ENCODE data around the gene ADAP1. TPM values are rescaled to one million over a fixed set of nuclear protein-coding genes. Genes with fewer than 3 reads are reported as not detected.
A peak's percentile ranks its signal among the peaks of the same experiment; 100 is the strongest.
"Not testable (repeated sequence)": the region's sequence is repeated elsewhere in the genome, so short reads cannot be mapped to it uniquely, and the experiment has no call there.

ADAP1 gene
- polyA plus RNA-seq, 2 donors = 5.8 to 25.7 TPM

GRCh38 chr7:911791-912480 is 42.5 kb downstream of the ADAP1 start:
- no peaks in the 10 kb centered on the region for H3K9me3 ChIP-seq (ENCODE audit: control insufficient read depth in 2 of 2, insufficient read depth in 1 of 2, low read depth in 1 of 2, low read length in 1 of 2)
- no peaks in the 10 kb centered on the region for H3K27me3 ChIP-seq (ENCODE audit: control insufficient read depth in 1 of 2, insufficient read depth in 2 of 2, low read length in 2 of 2)
- WGBS, 2 donors = 89 to 91% methylated on average over 35 to 41 of the region's 41 CpGs
- no peak overlapping the region for H3K27ac ChIP-seq (ENCODE audit: low read depth in 2 of 2, low read length in 1 of 2)
- peaks cover 4 to 21% of the 10 kb centered on the region in 2 donors for H3K4me1 ChIP-seq (ENCODE audit: control insufficient read depth in 2 of 2, insufficient read depth in 2 of 2, low read length in 1 of 2)
- no peak overlapping the region for H3K4me3 ChIP-seq (ENCODE audit: low read depth in 1 of 2, low read length in 2 of 2)
- peaks cover 0 to under 1% of the 10 kb centered on the region in 2 donors for H3K36me3 ChIP-seq (ENCODE audit: control insufficient read depth in 2 of 2, insufficient read depth in 2 of 2, low read length in 1 of 2)

GRCh38 chr7:910931-911431 is 43.5 kb downstream of the ADAP1 start:
- Histone ChIP-seq H3K27me3 (ENCODE audit: control insufficient read depth in 1 of 2, insufficient read depth in 2 of 2, low read length in 2 of 2) (no peaks in the 10 kb centered on the region), H3K27ac (ENCODE audit: low read depth in 2 of 2, low read length in 1 of 2) (no peak overlapping the region), H3K4me1 (ENCODE audit: control insufficient read depth in 2 of 2, insufficient read depth in 2 of 2, low read length in 1 of 2) (peaks cover 4 to 14% of the 10 kb centered on the region in 2 donors), H3K9me3 (ENCODE audit: control insufficient read depth in 2 of 2, insufficient read depth in 1 of 2, low read depth in 1 of 2, low read length in 1 of 2) (no peaks in the 10 kb centered on the region), H3K4me3 (ENCODE audit: low read depth in 1 of 2, low read length in 2 of 2) (no peak overlapping the region), H3K36me3 (ENCODE audit: control insufficient read depth in 2 of 2, insufficient read depth in 2 of 2, low read length in 1 of 2) (peaks cover 0 to 3% of the 10 kb centered on the region in 2 donors)
- 85 to 87% methylated on average over 19 of the region's 19 CpGs for WGBS, 2 donors

- WGBS, 2 donors = 85 to 87% methylated on average over 11 of the region's 11 CpGs
- Histone ChIP-seq H3K4me1 (ENCODE audit: control insufficient read depth in 2 of 2, insufficient read depth in 2 of 2, low read length in 1 of 2) (peaks cover 4 to 14% of the 10 kb centered on the region in 2 donors), H3K36me3 (ENCODE audit: control insufficient read depth in 2 of 2, insufficient read depth in 2 of 2, low read length in 1 of 2) (peaks cover 0 to 3% of the 10 kb centered on the region in 2 donors), H3K27ac (ENCODE audit: low read depth in 2 of 2, low read length in 1 of 2) (no peak overlapping the region), H3K4me3 (ENCODE audit: low read depth in 1 of 2, low read length in 2 of 2) (no peak overlapping the region), H3K27me3 (ENCODE audit: control insufficient read depth in 1 of 2, insufficient read depth in 2 of 2, low read length in 2 of 2) (no peaks in the 10 kb centered on the region), H3K9me3 (ENCODE audit: control insufficient read depth in 2 of 2, insufficient read depth in 1 of 2, low read depth in 1 of 2, low read length in 1 of 2) (no peaks in the 10 kb centered on the region)
These were observed 44.0 kb downstream of the ADAP1 start for GRCh38 chr7:910441-910861.

- H3K36me3 ChIP-seq (ENCODE audit: control insufficient read depth in 2 of 2, insufficient read depth in 2 of 2, low read length in 1 of 2) = peaks cover 0 to 3% of the 10 kb centered on the region in 2 donors
- peaks cover 4 to 13% of the 10 kb centered on the region in 2 donors for H3K4me1 ChIP-seq (ENCODE audit: control insufficient read depth in 2 of 2, insufficient read depth in 2 of 2, low read length in 1 of 2)
- H3K27ac ChIP-seq (ENCODE audit: low read depth in 2 of 2, low read length in 1 of 2) = peak overlapping the region in 1 of 2 donors; percentile 17
- H3K4me3 ChIP-seq (ENCODE audit: low read depth in 1 of 2, low read length in 2 of 2) = peak overlapping the region; percentile 7 to 30
- WGBS, 2 donors = 31 to 51% methylated on average over 40 to 56 of the region's 58 CpGs
- H3K27me3 ChIP-seq (ENCODE audit: control insufficient read depth in 1 of 2, insufficient read depth in 2 of 2, low read length in 2 of 2) = no peaks in the 10 kb centered on the region
- no peaks in the 10 kb centered on the region for H3K9me3 ChIP-seq (ENCODE audit: control insufficient read depth in 2 of 2, insufficient read depth in 1 of 2, low read depth in 1 of 2, low read length in 1 of 2)
These were observed 44.8 kb downstream of the ADAP1 start for GRCh38 chr7:909358-910329.

- not testable (repeated sequence) for H3K4me1 ChIP-seq (ENCODE audit: control insufficient read depth in 2 of 2, insufficient read depth in 2 of 2, low read length in 1 of 2); H3K9me3 ChIP-seq (ENCODE audit: control insufficient read depth in 2 of 2, insufficient read depth in 1 of 2, low read depth in 1 of 2, low read length in 1 of 2); H3K27me3 ChIP-seq (ENCODE audit: control insufficient read depth in 1 of 2, insufficient read depth in 2 of 2, low read length in 2 of 2); H3K36me3 ChIP-seq (ENCODE audit: control insufficient read depth in 2 of 2, insufficient read depth in 2 of 2, low read length in 1 of 2); H3K27ac ChIP-seq (ENCODE audit: low read depth in 2 of 2, low read length in 1 of 2)
- H3K4me3 ChIP-seq (ENCODE audit: low read depth in 1 of 2, low read length in 2 of 2) = peak overlapping the region; percentile 26 to 42
- WGBS, 2 donors = 21 to 38% methylated on average over 34 to 62 of the region's 73 CpGs
These were observed 45.7 kb downstream of the ADAP1 start for GRCh38 chr7:908591-909357.

- H3K36me3 ChIP-seq (ENCODE audit: control insufficient read depth in 2 of 2, insufficient read depth in 2 of 2, low read length in 1 of 2) = peaks cover 0 to 7% of the 10 kb centered on the region in 2 donors
- H3K4me1 ChIP-seq (ENCODE audit: control insufficient read depth in 2 of 2, insufficient read depth in 2 of 2, low read length in 1 of 2) = peaks cover 4% of the 10 kb centered on the region in 2 donors
- H3K27ac ChIP-seq (ENCODE audit: low read depth in 2 of 2, low read length in 1 of 2) = no peak overlapping the region
- H3K9me3 ChIP-seq (ENCODE audit: control insufficient read depth in 2 of 2, insufficient read depth in 1 of 2, low read depth in 1 of 2, low read length in 1 of 2) = no peaks in the 10 kb centered on the region
- H3K27me3 ChIP-seq (ENCODE audit: control insufficient read depth in 1 of 2, insufficient read depth in 2 of 2, low read length in 2 of 2) = no peaks in the 10 kb centered on the region
- no peak overlapping the region for H3K4me3 ChIP-seq (ENCODE audit: low read depth in 1 of 2, low read length in 2 of 2)
- 87 to 89% methylated on average over 12 of the region's 12 CpGs for WGBS, 2 donors
These were observed 46.3 kb downstream of the ADAP1 start for GRCh38 chr7:908159-908581.

- H3K27ac ChIP-seq (ENCODE audit: low read depth in 2 of 2, low read length in 1 of 2) = no peak overlapping the region
These were observed 47.1 kb downstream of the ADAP1 start for GRCh38 chr7:907158-907980.

GRCh38 chr7:906776-907157 is 47.7 kb downstream of the ADAP1 start:
- Histone ChIP-seq H3K4me1 (ENCODE audit: control insufficient read depth in 2 of 2, insufficient read depth in 2 of 2, low read length in 1 of 2) (peaks cover 4 to 5% of the 10 kb centered on the region in 2 donors), H3K27ac (ENCODE audit: low read depth in 2 of 2, low read length in 1 of 2) (no peak overlapping the region), H3K27me3 (ENCODE audit: control insufficient read depth in 1 of 2, insufficient read depth in 2 of 2, low read length in 2 of 2) (no peaks in the 10 kb centered on the region), H3K4me3 (ENCODE audit: low read depth in 1 of 2, low read length in 2 of 2) (no peak overlapping the region), H3K9me3 (ENCODE audit: control insufficient read depth in 2 of 2, insufficient read depth in 1 of 2, low read depth in 1 of 2, low read length in 1 of 2) (no peaks in the 10 kb centered on the region), H3K36me3 (ENCODE audit: control insufficient read depth in 2 of 2, insufficient read depth in 2 of 2, low read length in 1 of 2) (peaks cover 0 to 7% of the 10 kb centered on the region in 2 donors)
- 69 to 82% methylated on average over 9 to 10 of the region's 10 CpGs for WGBS, 2 donors

More at GRCh38 chr7:907158-907980, 47.1 kb downstream of the ADAP1 start:
- WGBS, 2 donors = 73 to 80% methylated on average over 49 of the region's 49 CpGs
- Histone ChIP-seq H3K27me3 (ENCODE audit: control insufficient read depth in 1 of 2, insufficient read depth in 2 of 2, low read length in 2 of 2) (no peaks in the 10 kb centered on the region), H3K4me1 (ENCODE audit: control insufficient read depth in 2 of 2, insufficient read depth in 2 of 2, low read length in 1 of 2) (peaks cover 4% of the 10 kb centered on the region in 2 donors), H3K36me3 (ENCODE audit: control insufficient read depth in 2 of 2, insufficient read depth in 2 of 2, low read length in 1 of 2) (peaks cover 0 to 7% of the 10 kb centered on the region in 2 donors), H3K9me3 (ENCODE audit: control insufficient read depth in 2 of 2, insufficient read depth in 1 of 2, low read depth in 1 of 2, low read length in 1 of 2) (no peaks in the 10 kb centered on the region), H3K4me3 (ENCODE audit: low read depth in 1 of 2, low read length in 2 of 2) (no peak overlapping the region)
